D721Med (cell line): ENCODE data around the gene KRT34.
"Not testable (repeated sequence)": the region's sequence is repeated elsewhere in the genome, so short reads cannot be mapped to it uniquely, and the experiment has no call there.

Experiments used
- DNase-seq: peaks from one replicate; pipeline ENCODE4 v3.0.0; 2011; ENCODE audit warnings: low spot score; ENCODE audit not compliant: insufficient read length
- FAIRE-seq: peaks from 2 replicates; lab custom pipeline; 2011; peaks lifted over from hg19 to GRCh38; lab: Jason Lieb, UNC
- TF ChIP-seq, protein P1 (sequence below): IDR thresholded peaks from 2 replicates; pipeline ENCODE4 v1.5.1; 2012; ENCODE audit warnings: mild to moderate bottlenecking, control low read depth; ENCODE audit not compliant: insufficient read depth; ENCODE audit errors: missing control alignments

The KRT34 gene

GRCh38 chr17:41404024-41404671, 22.0 kb upstream of the KRT34 start:
- DNase-seq (no peak), FAIRE-seq (no peak)

DNA sequence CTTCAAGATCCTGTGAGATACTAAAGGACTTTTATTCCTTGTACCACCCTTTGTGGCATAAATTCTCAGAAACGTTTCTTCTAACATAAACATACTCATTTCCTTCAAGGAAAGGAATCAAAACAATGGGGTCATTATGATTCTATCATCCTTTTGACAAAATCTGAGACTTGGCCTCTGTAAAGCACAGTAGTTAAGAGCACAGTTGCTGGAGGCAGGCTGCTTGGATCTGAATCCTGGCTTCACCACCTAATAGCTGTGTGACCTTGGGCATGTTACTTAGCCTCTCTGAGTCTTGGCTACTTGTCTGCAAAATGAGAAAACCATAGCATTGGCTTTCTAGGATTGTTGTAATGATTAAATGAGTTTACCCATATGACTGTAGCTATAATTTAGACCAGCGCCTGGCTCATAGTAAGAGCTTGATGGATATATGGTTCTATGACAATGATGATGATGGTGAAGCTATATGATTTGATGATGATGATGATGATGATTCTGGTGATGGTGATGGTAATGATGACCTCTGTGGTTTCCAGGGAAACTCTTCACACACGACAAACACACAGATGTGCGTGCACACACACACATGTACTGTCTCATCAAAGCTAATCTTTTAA, 21.4 kb upstream of the KRT34 start:
- FAIRE-seq: no peak
- DNase-seq: no peak
- TF ChIP-seq, protein P1, sequence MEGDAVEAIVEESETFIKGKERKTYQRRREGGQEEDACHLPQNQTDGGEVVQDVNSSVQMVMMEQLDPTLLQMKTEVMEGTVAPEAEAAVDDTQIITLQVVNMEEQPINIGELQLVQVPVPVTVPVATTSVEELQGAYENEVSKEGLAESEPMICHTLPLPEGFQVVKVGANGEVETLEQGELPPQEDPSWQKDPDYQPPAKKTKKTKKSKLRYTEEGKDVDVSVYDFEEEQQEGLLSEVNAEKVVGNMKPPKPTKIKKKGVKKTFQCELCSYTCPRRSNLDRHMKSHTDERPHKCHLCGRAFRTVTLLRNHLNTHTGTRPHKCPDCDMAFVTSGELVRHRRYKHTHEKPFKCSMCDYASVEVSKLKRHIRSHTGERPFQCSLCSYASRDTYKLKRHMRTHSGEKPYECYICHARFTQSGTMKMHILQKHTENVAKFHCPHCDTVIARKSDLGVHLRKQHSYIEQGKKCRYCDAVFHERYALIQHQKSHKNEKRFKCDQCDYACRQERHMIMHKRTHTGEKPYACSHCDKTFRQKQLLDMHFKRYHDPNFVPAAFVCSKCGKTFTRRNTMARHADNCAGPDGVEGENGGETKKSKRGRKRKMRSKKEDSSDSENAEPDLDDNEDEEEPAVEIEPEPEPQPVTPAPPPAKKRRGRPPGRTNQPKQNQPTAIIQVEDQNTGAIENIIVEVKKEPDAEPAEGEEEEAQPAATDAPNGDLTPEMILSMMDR: no peak

More at GRCh38 chr17:41404024-41404671, 22.0 kb upstream of the KRT34 start:
- TF ChIP-seq, protein P1: no peak

GRCh38 chr17:41402161-41402560, 20.1 kb upstream of the KRT34 start:
- FAIRE-seq (no peak), DNase-seq (no peak)
- TF ChIP-seq, protein P1: no peak

DNA sequence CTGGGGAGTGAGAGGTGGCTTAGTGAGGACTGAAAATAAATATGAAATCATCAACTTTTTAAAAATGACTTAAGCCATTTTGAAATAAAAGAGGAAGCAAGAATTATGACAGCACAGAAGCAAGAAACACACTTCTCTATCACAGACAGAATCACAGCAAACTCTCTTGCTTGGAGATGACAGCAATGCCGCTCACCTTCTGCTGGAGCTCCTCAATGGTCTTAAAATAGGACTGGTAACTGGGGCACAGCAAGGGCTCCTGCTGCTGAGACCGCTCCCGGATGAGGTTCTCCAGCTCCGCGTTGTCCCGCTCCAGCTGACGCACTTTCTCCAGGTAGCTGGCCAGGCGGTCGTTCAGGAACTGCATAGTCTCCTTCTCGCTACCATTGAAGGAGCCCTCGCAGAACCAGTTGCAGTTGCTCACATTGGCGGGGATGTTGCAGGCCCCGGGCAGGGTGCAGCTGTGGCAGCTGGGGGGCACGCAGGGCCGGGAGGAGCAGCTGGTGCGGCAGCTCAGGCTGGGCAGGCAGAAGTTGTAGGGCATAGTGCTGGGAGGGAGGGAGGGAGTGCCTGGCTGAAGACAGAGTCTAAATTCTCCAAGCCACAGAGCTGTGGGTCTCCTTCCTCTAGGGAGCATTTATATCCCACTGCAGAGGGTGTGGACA, 15.0 kb upstream of the KRT34 start, which contains the start of gene KRT31:
Gene KRT31 (minus strand): TSS at position 613 of the 665 bp plus-strand sequence. CDS start 69 bp downstream, at position 544.
- FAIRE-seq: no peak
- TF ChIP-seq, protein P1: no peak
- no peak for DNase-seq

DNA sequence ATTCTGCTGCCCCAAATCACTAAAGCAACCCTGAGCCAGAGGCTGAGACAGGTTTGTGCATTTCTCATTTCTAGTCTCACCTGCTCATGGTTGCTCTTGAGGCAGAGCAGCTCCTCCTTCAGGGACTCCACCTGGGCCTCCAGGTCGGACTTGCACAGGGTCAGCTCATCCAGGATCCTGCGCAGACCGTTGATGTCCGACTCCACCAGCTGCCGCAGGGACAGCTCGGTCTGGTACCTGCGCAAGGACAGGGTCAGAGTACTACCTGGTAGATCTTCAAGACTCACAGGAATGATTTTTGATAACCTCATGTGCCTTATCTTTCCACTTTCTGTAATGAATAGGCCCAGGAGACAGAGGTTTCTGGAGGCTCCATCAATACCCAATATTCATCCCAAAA, 14.2 kb upstream of the KRT34 start:
- DNase-seq (no peak), FAIRE-seq (no peak)
- TF ChIP-seq, protein P1: no peak

DNA sequence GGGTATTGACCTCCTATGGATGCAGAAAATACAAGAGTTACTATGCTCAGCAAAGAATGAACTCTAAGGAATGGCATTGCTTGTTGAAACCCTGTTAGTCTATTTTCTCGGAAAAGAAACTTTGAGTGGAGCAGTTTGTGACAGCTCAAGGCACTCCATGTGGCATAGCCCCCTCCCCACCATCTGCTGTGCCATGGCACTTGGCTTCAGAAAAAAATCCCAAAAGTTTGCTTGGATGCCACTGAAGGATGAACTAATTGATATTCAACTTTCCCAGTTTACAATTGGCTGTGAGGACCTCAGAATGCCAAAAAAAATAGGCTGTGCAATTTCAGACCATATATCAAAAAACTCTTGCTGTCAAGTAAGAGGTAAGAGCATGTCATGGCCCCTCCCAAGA, 13.5 kb upstream of the KRT34 start:
- FAIRE-seq: no peak
- TF ChIP-seq, protein P1: no peak

GRCh38 chr17:41395044-41395443, 12.9 kb upstream of the KRT34 start:
- not testable (repeated sequence) for DNase-seq, FAIRE-seq

More for the DNA sequence above, 13.5 kb upstream of the KRT34 start:
- DNase-seq: no peak
